Measurements from ENCODE around the gene NRROS. TPM values are rescaled to one million over a fixed set of nuclear protein-coding genes. Genes with fewer than 3 reads are reported as not detected.
"Not testable (repeated sequence)": the region's sequence is repeated elsewhere in the genome, so short reads cannot be mapped to it uniquely, and the experiment has no call there.

Gene NRROS
- total RNA-seq, 1 donor from 2014 or later: 1.5 TPM

GRCh38 chr3:196633555-196634151 lies 5.8 kb upstream of the NRROS start:
- Mint-ChIP-seq H3K27me3 (ENCODE audit: low read depth) (peaks cover 10% of the 10 kb centered on the region), H3K27ac (ENCODE audit: unreplicated experiment) (peak overlapping the region; percentile 89), H3K4me1 (peaks cover 44% of the 10 kb centered on the region), H3K4me3 (peak overlapping the region; percentile 92), H3K36me3 (ENCODE audit: low read depth) (no peaks in the 10 kb centered on the region), H3K9me3 (no peaks in the 10 kb centered on the region)
- no peak for DNase-seq (ENCODE audit: low read depth, low spot score)
- TF ChIP-seq CTCF (conservative IDR thresholded peaks at IDR 0.05): no peak

GRCh38 chr3:196634224-196634623 lies 5.3 kb upstream of the NRROS start:
- Mint-ChIP-seq H3K36me3 (ENCODE audit: low read depth) (no peaks in the 10 kb centered on the region), H3K4me3 (no peak overlapping the region), H3K4me1 (peaks cover 48% of the 10 kb centered on the region), H3K9me3 (no peaks in the 10 kb centered on the region), H3K27me3 (ENCODE audit: low read depth) (peaks cover 16% of the 10 kb centered on the region), H3K27ac (ENCODE audit: unreplicated experiment) (no peak overlapping the region)
- TF ChIP-seq CTCF (conservative IDR thresholded peaks at IDR 0.05): no peak
- DNase-seq (ENCODE audit: low read depth, low spot score): no peak

- Mint-ChIP-seq H3K4me1 (peaks cover 51% of the 10 kb centered on the region), H3K9me3 (no peaks in the 10 kb centered on the region), H3K36me3 (ENCODE audit: low read depth) (no peaks in the 10 kb centered on the region), H3K27ac (ENCODE audit: unreplicated experiment) (no peak overlapping the region), H3K4me3 (peak overlapping the region; percentile 66), H3K27me3 (ENCODE audit: low read depth) (peaks cover 17% of the 10 kb centered on the region)
- DNase-seq (ENCODE audit: low read depth, low spot score): no peak
- no peak for TF ChIP-seq CTCF (conservative IDR thresholded peaks at IDR 0.05)
Measured at GRCh38 chr3:196634829-196635228, 4.7 kb upstream of the NRROS start.

- Mint-ChIP-seq H3K27ac (ENCODE audit: unreplicated experiment) (no peak overlapping the region), H3K9me3 (no peaks in the 10 kb centered on the region), H3K27me3 (ENCODE audit: low read depth) (peaks cover 20% of the 10 kb centered on the region), H3K36me3 (ENCODE audit: low read depth) (no peaks in the 10 kb centered on the region), H3K4me3 (no peak overlapping the region), H3K4me1 (peaks cover 43% of the 10 kb centered on the region)
- no peak for TF ChIP-seq CTCF (conservative IDR thresholded peaks at IDR 0.05)
- DNase-seq (ENCODE audit: low read depth, low spot score): no peak
Measured at GRCh38 chr3:196636369-196637349, 2.8 kb upstream of the NRROS start.

- H3K9me3 Mint-ChIP-seq; DNase-seq (ENCODE audit: low read depth, low spot score); H3K4me3 Mint-ChIP-seq; H3K36me3 Mint-ChIP-seq (ENCODE audit: low read depth); H3K27ac Mint-ChIP-seq (ENCODE audit: unreplicated experiment): not testable (repeated sequence)
- H3K27me3 Mint-ChIP-seq (ENCODE audit: low read depth): peaks cover 20% of the 10 kb centered on the region
- H3K4me1 Mint-ChIP-seq: peaks cover 33% of the 10 kb centered on the region
Measured at GRCh38 chr3:196637941-196638340, 1.6 kb upstream of the NRROS start.

Data from neural crest cell (in vitro differentiated cells).